ENCODE measurements around the gene LMNA. TPM values are rescaled to one million over a fixed set of nuclear protein-coding genes. Genes with fewer than 3 reads are reported as not detected.

LMNA gene
- total RNA-seq, 1 donor = 694 TPM

GRCh38 chr1:156090138-156090839 is 24.2 kb upstream of the LMNA start:
- TF ChIP-seq CTCF (IDR thresholded peaks at IDR 0.05; ENCODE audit: insufficient read depth, low read depth, low read length) = no peak
- H3K4me3 ChIP-seq (ENCODE audit: low read depth, low read length) = no peak overlapping the region
- no peak for DNase-seq (ENCODE audit: low read depth)

GRCh38 chr1:156090840-156091188 is 23.7 kb upstream of the LMNA start:
- DNase-seq (ENCODE audit: low read depth) = peak; percentile 81
- no peak overlapping the region for H3K4me3 ChIP-seq (ENCODE audit: low read depth, low read length)
- TF ChIP-seq CTCF (IDR thresholded peaks at IDR 0.05; ENCODE audit: insufficient read depth, low read depth, low read length) = peak; percentile 71

GRCh38 chr1:156091610-156092009 is 22.9 kb upstream of the LMNA start:
- DNase-seq (ENCODE audit: low read depth) = no peak
- H3K4me3 ChIP-seq (ENCODE audit: low read depth, low read length) = no peak overlapping the region
- no peak for TF ChIP-seq CTCF (IDR thresholded peaks at IDR 0.05; ENCODE audit: insufficient read depth, low read depth, low read length)

- no peak overlapping the region for H3K4me3 ChIP-seq (ENCODE audit: low read depth, low read length)
- DNase-seq (ENCODE audit: low read depth) = no peak
- no peak for TF ChIP-seq CTCF (IDR thresholded peaks at IDR 0.05; ENCODE audit: insufficient read depth, low read depth, low read length)
These were observed 18.5 kb upstream of the LMNA start for GRCh38 chr1:156095906-156096508.

GRCh38 chr1:156096640-156097391 is 17.7 kb upstream of the LMNA start:
- peak; percentile 82 for DNase-seq (ENCODE audit: low read depth)

More at GRCh38 chr1:156096640-156097391, 17.7 kb upstream of the LMNA start:
- H3K4me3 ChIP-seq (ENCODE audit: low read depth, low read length) = no peak overlapping the region
- TF ChIP-seq CTCF (IDR thresholded peaks at IDR 0.05; ENCODE audit: insufficient read depth, low read depth, low read length) = peak; percentile 97
